C4-2B (cell line): ENCODE data around the gene BMAL1.

Experiments
- CTCF ChIP-seq: fragments of 450-650 bp; conservative IDR thresholded peaks from 2 replicates; pipeline ENCODE4 v1.5.1; 2017; ENCODE audit warnings: mild to moderate bottlenecking
- ZFX ChIP-seq: fragments of 450-650 bp; IDR thresholded peaks from 2 replicates; pipeline ENCODE4 v1.6.1; 2017

GRCh38 chr11:13276454-13276831, 1.1 kb upstream of the BMAL1 start:
- no peak for TF ChIP-seq CTCF
- no peak for TF ChIP-seq ZFX
